Measurements from ENCODE around the gene RELA.
"Not testable (repeated sequence)": the region's sequence is repeated elsewhere in the genome, so short reads cannot be mapped to it uniquely, and the experiment has no call there.

The RELA gene

GRCh38 chr11:65662799-65663638 is at the start of gene RELA:
Gene RELA (minus strand): TSS chr11:65662916. CDS start chr11:65662832, 84 bp downstream.
- no peaks in the 10 kb centered on the region for H3K27me3 Mint-ChIP-seq
- peak within 1 kb of the TSS; percentile 88 to 93 for H3K4me3 Mint-ChIP-seq
- peaks cover 19 to 34% of the 10 kb centered on the region in 2 donors for H3K4me1 Mint-ChIP-seq
- DNase-seq (peak; percentile 95), ATAC-seq (replicated peaks) (peak; percentile 88 to 92)
- peaks cover 15 to 26% of the 10 kb centered on the region in 2 donors for H3K36me3 Mint-ChIP-seq
- H3K9me3 Mint-ChIP-seq = no peaks in the 10 kb centered on the region
- peak within 1 kb of the TSS; percentile 96 for H3K27ac Mint-ChIP-seq

- DNase-seq (peak; percentile 99), ATAC-seq (replicated peaks) (peak; percentile 88 to 90)
- H3K36me3 Mint-ChIP-seq = peaks cover 28 to 34% of the 10 kb centered on the region in 2 donors
- H3K4me3 Mint-ChIP-seq = peak within 1 kb of the TSS; percentile 92 to 93
- peak within 1 kb of the TSS; percentile 100 for H3K27ac Mint-ChIP-seq
- no peaks in the 10 kb centered on the region for H3K27me3 Mint-ChIP-seq
- no peaks in the 10 kb centered on the region for H3K9me3 Mint-ChIP-seq
- H3K4me1 Mint-ChIP-seq = peaks cover 25 to 42% of the 10 kb centered on the region in 2 donors
These were observed 49.3 kb upstream of the RELA start, which contains the start of gene KAT5 for GRCh38 chr11:65711785-65712632. Gene KAT5 (plus strand): TSS chr11:65712252. CDS start chr11:65712268, 16 bp downstream.

GRCh38 chr11:65710421-65710820 is 47.7 kb upstream of the RELA start:
- peaks cover 25 to 51% of the 10 kb centered on the region in 2 donors for H3K4me1 Mint-ChIP-seq
- DNase-seq (no peak), ATAC-seq (replicated peaks) (no peak)
- H3K36me3 Mint-ChIP-seq = peaks cover 21 to 23% of the 10 kb centered on the region in 2 donors
- H3K27me3 Mint-ChIP-seq = no peaks in the 10 kb centered on the region
- no peaks in the 10 kb centered on the region for H3K9me3 Mint-ChIP-seq
- H3K27ac Mint-ChIP-seq = peak overlapping the region; percentile 86
- no peak overlapping the region for H3K4me3 Mint-ChIP-seq

GRCh38 chr11:65709661-65710060 is 46.9 kb upstream of the RELA start:
- Mint-ChIP-seq H3K36me3 (peaks cover 14 to 18% of the 10 kb centered on the region in 2 donors), H3K27me3 (no peaks in the 10 kb centered on the region), H3K4me3 (no peak overlapping the region), H3K27ac (no peak overlapping the region), H3K4me1 (peaks cover 20 to 51% of the 10 kb centered on the region in 2 donors), H3K9me3 (no peaks in the 10 kb centered on the region)
- DNase-seq (no peak), ATAC-seq (replicated peaks) (no peak)

GRCh38 chr11:65708451-65708850 is 45.7 kb upstream of the RELA start:
- Mint-ChIP-seq H3K4me1 (peaks cover 13 to 45% of the 10 kb centered on the region in 2 donors), H3K9me3 (no peaks in the 10 kb centered on the region), H3K27ac (no peak overlapping the region), H3K36me3 (peaks cover 3 to 6% of the 10 kb centered on the region in 2 donors), H3K4me3 (no peak overlapping the region), H3K27me3 (no peaks in the 10 kb centered on the region)
- DNase-seq (no peak), ATAC-seq (replicated peaks) (no peak)

- ATAC-seq (replicated peaks); H3K27ac Mint-ChIP-seq; H3K27me3 Mint-ChIP-seq; H3K36me3 Mint-ChIP-seq; H3K9me3 Mint-ChIP-seq; DNase-seq: not testable (repeated sequence)
- Mint-ChIP-seq H3K4me3 (peak overlapping the region in 1 of 2 donors; percentile 32), H3K4me1 (peaks cover 4 to 33% of the 10 kb centered on the region in 2 donors)
These were observed 44.3 kb upstream of the RELA start for GRCh38 chr11:65707002-65707401.

GRCh38 chr11:65706303-65706763 is 43.6 kb upstream of the RELA start:
- DNase-seq (peak; percentile 76), ATAC-seq (replicated peaks) (peak; percentile 56 to 58)
- peak overlapping the region; percentile 85 for H3K27ac Mint-ChIP-seq
- H3K36me3 Mint-ChIP-seq, H3K27me3 Mint-ChIP-seq, H3K9me3 Mint-ChIP-seq: not testable (repeated sequence)
- peak overlapping the region; percentile 32 to 83 for H3K4me3 Mint-ChIP-seq
- peaks cover 4 to 26% of the 10 kb centered on the region in 2 donors for H3K4me1 Mint-ChIP-seq

GRCh38 chr11:65703846-65704245 is 41.1 kb upstream of the RELA start:
- Mint-ChIP-seq H3K27me3 (no peaks in the 10 kb centered on the region), H3K27ac (no peak overlapping the region), H3K4me3 (no peak overlapping the region), H3K4me1 (peaks cover 8 to 17% of the 10 kb centered on the region in 2 donors), H3K36me3 (no peaks in the 10 kb centered on the region), H3K9me3 (no peaks in the 10 kb centered on the region)
- no peak for ATAC-seq (replicated peaks)
- DNase-seq = no peak

- ATAC-seq (replicated peaks) = no peak
- Mint-ChIP-seq H3K9me3 (no peaks in the 10 kb centered on the region), H3K4me1 (peaks cover 4 to 11% of the 10 kb centered on the region in 2 donors), H3K27me3 (no peaks in the 10 kb centered on the region), H3K36me3 (no peaks in the 10 kb centered on the region), H3K27ac (no peak overlapping the region), H3K4me3 (no peak overlapping the region)
- no peak for DNase-seq
These were observed 39.0 kb upstream of the RELA start for GRCh38 chr11:65701686-65702085.

- Mint-ChIP-seq H3K4me3 (no peak overlapping the region), H3K9me3 (no peaks in the 10 kb centered on the region), H3K27me3 (no peaks in the 10 kb centered on the region), H3K36me3 (no peaks in the 10 kb centered on the region), H3K27ac (no peak overlapping the region), H3K4me1 (peaks cover 0 to 4% of the 10 kb centered on the region in 2 donors)
- ATAC-seq (replicated peaks) = peak; percentile 69 to 85
- no peak for DNase-seq
These were observed 37.7 kb upstream of the RELA start for GRCh38 chr11:65700399-65700798.

- H3K4me1 Mint-ChIP-seq = peaks cover 0 to 4% of the 10 kb centered on the region in 2 donors
- no peak overlapping the region for H3K27ac Mint-ChIP-seq
- no peaks in the 10 kb centered on the region for H3K27me3 Mint-ChIP-seq
- no peaks in the 10 kb centered on the region for H3K9me3 Mint-ChIP-seq
- ATAC-seq (replicated peaks) = no peak
- no peak overlapping the region for H3K4me3 Mint-ChIP-seq
- H3K36me3 Mint-ChIP-seq = no peaks in the 10 kb centered on the region
- DNase-seq = no peak
These were observed 36.6 kb upstream of the RELA start for GRCh38 chr11:65699306-65699705.

GRCh38 chr11:65698205-65698604 is 35.5 kb upstream of the RELA start:
- peaks cover 0 to 4% of the 10 kb centered on the region in 2 donors for H3K4me1 Mint-ChIP-seq
- H3K36me3 Mint-ChIP-seq = no peaks in the 10 kb centered on the region
- ATAC-seq (replicated peaks) = no peak
- DNase-seq = no peak
- no peaks in the 10 kb centered on the region for H3K27me3 Mint-ChIP-seq
- no peaks in the 10 kb centered on the region for H3K9me3 Mint-ChIP-seq
- no peak overlapping the region for H3K27ac Mint-ChIP-seq
- no peak overlapping the region for H3K4me3 Mint-ChIP-seq

- ATAC-seq (replicated peaks) (no peak), DNase-seq (no peak)
- H3K27ac Mint-ChIP-seq = no peak overlapping the region
- H3K9me3 Mint-ChIP-seq = no peaks in the 10 kb centered on the region
- no peak overlapping the region for H3K4me3 Mint-ChIP-seq
- H3K27me3 Mint-ChIP-seq = no peaks in the 10 kb centered on the region
- H3K4me1 Mint-ChIP-seq = peaks cover 0 to 4% of the 10 kb centered on the region in 2 donors
- H3K36me3 Mint-ChIP-seq = no peaks in the 10 kb centered on the region
These were observed 34.3 kb upstream of the RELA start for GRCh38 chr11:65696802-65697552.
